GM23248 (cell line): ENCODE results near the gene INO80.

Experiments
- EZH2 ChIP-seq: fragments of 200-600 bp; sonication (generic); IDR thresholded peaks from 2 replicates; pipeline ENCODE4 v1.6.1; 2018; ENCODE audit warnings: antibody characterized with exemption, mild to moderate bottlenecking; ENCODE audit not compliant: insufficient read depth, poor library complexity, severe bottlenecking
- EZH2phosphoT487 ChIP-seq: fragments of 200-600 bp; sonication (generic); IDR thresholded peaks from 2 replicates; pipeline ENCODE4 v1.6.1; 2018; ENCODE audit warnings: antibody characterized with exemption, moderate library complexity, mild to moderate bottlenecking, low read depth; ENCODE audit not compliant: insufficient read depth

DNA sequence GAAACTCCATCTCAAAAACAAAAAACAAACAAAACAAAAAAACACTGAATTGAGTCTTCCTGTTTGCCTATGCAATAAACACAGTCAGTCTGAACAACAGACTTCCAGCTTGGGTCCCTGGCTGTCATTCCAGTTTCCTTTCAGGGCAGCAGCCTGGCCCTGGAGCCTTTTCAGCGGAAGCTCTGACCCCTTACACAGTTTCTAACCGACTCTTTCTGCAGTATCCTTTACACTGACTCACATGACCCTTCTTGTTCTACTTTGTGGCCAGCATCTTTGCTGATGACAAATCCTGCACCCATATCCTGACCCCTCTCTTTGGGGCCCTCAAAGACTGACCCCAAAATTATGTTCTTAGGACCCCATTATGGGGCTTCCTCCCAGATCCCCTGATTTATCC is 38.3 kb upstream of the INO80 start:
- TF ChIP-seq EZH2 (no peak), EZH2phosphoT487 (no peak)
